GM23338 (cell line): ENCODE results near the gene NAP1L4. TPM values are rescaled to one million over a fixed set of nuclear protein-coding genes. Genes with fewer than 3 reads are reported as not detected.

Source experiments
- ATAC-seq: fragments of 200-7000 bp; cut with Tn5 transposase; 3 replicates; pipeline ENCODE4 v1.9.1; 2020
- DNase-seq: peaks from one replicate; pipeline ENCODE4 v3.0.0-alpha.2; 2015; ENCODE audit warnings: low spot score
- H2AFZ ChIP-seq: fragments of 200-600 bp; sonication (generic); 2 replicates; pipeline ENCODE4 v1.8.0; 2016; ENCODE audit warnings: antibody characterized with exemption, mild to moderate bottlenecking, moderate library complexity
- H3F3A ChIP-seq: fragments of 200-600 bp; sonication (generic); replicated peaks from 2 replicates; pipeline ENCODE4 v1.8.0; 2017; ENCODE audit warnings: antibody characterized with exemption, mixed run types, low read depth
- H3K27ac ChIP-seq: fragments of 200-600 bp; sonication (generic); 2 replicates; pipeline ENCODE4 v1.6.1; 2016; ENCODE audit warnings: low read depth
- H3K27me3 ChIP-seq: fragments of 200-600 bp; sonication (generic); 2 replicates; pipeline ENCODE4 v1.8.0; 2016; ENCODE audit warnings: mild to moderate bottlenecking, mixed run types, moderate library complexity; ENCODE audit not compliant: insufficient read depth
- H3K36me3 ChIP-seq: fragments of 200-600 bp; sonication (generic); 2 replicates; pipeline ENCODE4 v1.8.0; 2016; ENCODE audit warnings: mild to moderate bottlenecking; ENCODE audit not compliant: insufficient read depth
- H3K4me1 ChIP-seq: fragments of 200-600 bp; sonication (generic); 2 replicates; pipeline ENCODE4 v1.8.0; 2016; ENCODE audit warnings: mild to moderate bottlenecking, moderate library complexity; ENCODE audit not compliant: insufficient read depth
- H3K4me2 ChIP-seq: fragments of 200-600 bp; sonication (generic); 2 replicates; pipeline ENCODE4 v1.7.1; 2017; ENCODE audit warnings: mixed run types
- H3K4me3 ChIP-seq: fragments of 200-600 bp; sonication (generic); 2 replicates; pipeline ENCODE4 v1.6.1; 2016; ENCODE audit warnings: mixed run types
- H3K79me2 ChIP-seq: fragments of 200-600 bp; sonication (generic); replicated peaks from 2 replicates; pipeline ENCODE4 v1.8.0; 2017; ENCODE audit warnings: mild to moderate bottlenecking; ENCODE audit not compliant: insufficient read depth
- H3K9me2 ChIP-seq: fragments of 200-600 bp; sonication (generic); 2 replicates; pipeline ENCODE4 v1.8.0; 2017; ENCODE audit not compliant: insufficient read depth
- H4K20me1 ChIP-seq: fragments of 200-600 bp; sonication (generic); replicated peaks from 2 replicates; pipeline ENCODE4 v1.8.0; 2017; ENCODE audit warnings: mild to moderate bottlenecking; ENCODE audit not compliant: insufficient read depth
- H3K27ac Mint-ChIP-seq: 2 replicates; pipeline ENCODE4 v1.8.0; 2020; ENCODE audit warnings: inconsistent platforms, mild to moderate bottlenecking, moderate library complexity, mixed read lengths
- H3K27me3 Mint-ChIP-seq: 3 replicates; pipeline ENCODE4 v1.8.0; 2022; ENCODE audit warnings: low read depth, mild to moderate bottlenecking, moderate library complexity, mixed read lengths, inconsistent platforms; ENCODE audit not compliant: insufficient read depth, poor library complexity
- H3K36me3 Mint-ChIP-seq: 3 replicates; pipeline ENCODE4 v1.8.0; 2021; ENCODE audit warnings: low read depth, mild to moderate bottlenecking, inconsistent platforms, moderate library complexity, mixed read lengths
- H3K4me1 Mint-ChIP-seq: 3 replicates; pipeline ENCODE4 v1.8.0; 2020; ENCODE audit warnings: mild to moderate bottlenecking, inconsistent platforms, mixed read lengths
- H3K4me3 Mint-ChIP-seq: 3 replicates; pipeline ENCODE4 v1.8.0; 2021; ENCODE audit warnings: moderate library complexity, mild to moderate bottlenecking, inconsistent platforms, mixed read lengths
- H3K9me3 Mint-ChIP-seq: 3 replicates; pipeline ENCODE4 v1.8.0; 2020; ENCODE audit warnings: moderate library complexity, mild to moderate bottlenecking, inconsistent platforms, mixed read lengths
- CREB1 ChIP-seq: fragments of 250-450 bp; sonication (Bioruptor Pico); IDR thresholded peaks from 2 replicates; pipeline ENCODE4 v1.5.0; 2020; ENCODE audit warnings: low read depth, mild to moderate bottlenecking, moderate library complexity
- ETS1 ChIP-seq: IDR thresholded peaks from 2 replicates; pipeline ENCODE4 v1.6.1; 2016; ENCODE audit warnings: antibody characterized with exemption
- EZH2 ChIP-seq: fragments of 200-600 bp; sonication (generic); IDR thresholded peaks from one replicate; pipeline ENCODE4 v1.8.0; 2017; ENCODE audit warnings: antibody characterized with exemption, mild to moderate bottlenecking, low read depth; ENCODE audit not compliant: unreplicated experiment
- EZH2phosphoT487 ChIP-seq: fragments of 200-600 bp; sonication (generic); IDR thresholded peaks from one replicate; pipeline ENCODE4 v1.8.1; 2018; ENCODE audit warnings: antibody characterized with exemption; ENCODE audit not compliant: unreplicated experiment
- JUNB ChIP-seq: IDR thresholded peaks from one replicate; pipeline ENCODE4 v1.6.1; 2016; ENCODE audit warnings: antibody characterized with exemption; ENCODE audit not compliant: unreplicated experiment
- NANOG ChIP-seq: IDR thresholded peaks from 2 replicates; pipeline ENCODE4 v1.6.1; 2016; ENCODE audit warnings: antibody characterized with exemption, borderline replicate concordance
- POLR2AphosphoS5 ChIP-seq: IDR thresholded peaks from 2 replicates; pipeline ENCODE4 v1.6.1; 2016; ENCODE audit warnings: antibody characterized with exemption, low read depth
- REST ChIP-seq: IDR thresholded peaks from one replicate; pipeline ENCODE4 v1.6.1; 2018; ENCODE audit warnings: antibody characterized with exemption; ENCODE audit not compliant: unreplicated experiment
- STAT1 ChIP-seq: IDR thresholded peaks from one replicate; pipeline ENCODE4 v1.6.1; 2016; ENCODE audit warnings: antibody characterized with exemption; ENCODE audit not compliant: unreplicated experiment
- ZNF114 ChIP-seq: fragments of 250-450 bp; sonication (Bioruptor Pico); IDR thresholded peaks from 2 replicates; pipeline ENCODE4 v1.5.0; 2020; ENCODE audit warnings: mild to moderate bottlenecking, moderate library complexity
- ZNF331 ChIP-seq: fragments of 250-450 bp; sonication (Bioruptor Pico); IDR thresholded peaks from 2 replicates; pipeline ENCODE4 v1.5.0; 2020; ENCODE audit warnings: low read depth, mild to moderate bottlenecking, moderate library complexity
- ZNF462 ChIP-seq: fragments of 250-450 bp; sonication (Bioruptor Pico); IDR thresholded peaks from 2 replicates; pipeline ENCODE4 v1.5.0; 2020; ENCODE audit warnings: mild to moderate bottlenecking, moderate library complexity
- polyA plus RNA-seq: library from polyadenylated mRNA; unstranded; fragments of >200 nt; fragmentation: Nextera tagmentation; extraction: Ambion mirVana; gene quantifications from 2 replicates; pipeline ENCODE4 v1.2.1, GENCODE V29; 2016
- total RNA-seq: library from RNA; depleted of rRNA; stranded (reverse); fragments of >200 nt; shearing (Covaris generic); gene quantifications from 2 replicates; pipeline ENCODE4 v1.2.3, GENCODE V29; 2014
- TF ChIP-seq, protein P1 (sequence below), 2 experiments: fragments of 200-600 bp in 1 of 2; sonication (generic) in 1 of 2; conservative IDR thresholded peaks; 2 replicates each; pipeline versions ENCODE4 v1.5.1 to v1.6.1; 2016 to 2017; ENCODE audit warnings: antibody characterized with exemption in 2 of 2, low read depth in 2 of 2, mild to moderate bottlenecking in 2 of 2, moderate library complexity in 1 of 2

Gene NAP1L4
- total and polyA plus RNA-seq, 2 experiments from 2014 or later = 181 to 189 TPM

GRCh38 chr11:2922655-2923054 lies 69.5 kb downstream of the NAP1L4 start:
- DNase-seq = no peak
- Histone ChIP-seq H3K4me3 (no peak overlapping the region), H3K9me2 (no peaks in the 10 kb centered on the region), H3K36me3 (no peaks in the 10 kb centered on the region), H2AFZ (no peak overlapping the region), H3K4me1 (no peaks in the 10 kb centered on the region), H4K20me1 (no peaks in the 10 kb centered on the region), H3F3A (no peaks in the 10 kb centered on the region), H3K79me2 (no peaks in the 10 kb centered on the region), H3K27me3 (peaks cover 12% of the 10 kb centered on the region), H3K4me2 (no peak overlapping the region), H3K27ac (no peak overlapping the region)
- H3K4me3 Mint-ChIP-seq = no peak overlapping the region
- ATAC-seq = no peak
- H3K36me3 Mint-ChIP-seq = no peaks in the 10 kb centered on the region; the same call in 2 of the 3 replicates
- H3K4me1 Mint-ChIP-seq = peaks cover 2% of the 10 kb centered on the region; the same call in 1 of the 3 replicates
- H3K9me3 Mint-ChIP-seq = peaks cover 4% of the 10 kb centered on the region; the same call in 1 of the 3 replicates
- peaks cover 17% of the 10 kb centered on the region for H3K27me3 Mint-ChIP-seq
- H3K27ac Mint-ChIP-seq = no peak overlapping the region
- TF ChIP-seq REST = no peak
- TF ChIP-seq NANOG = no peak
- no peak for TF ChIP-seq ZNF331 (CRISPR knock-in tag)
- TF ChIP-seq ZNF114 (CRISPR knock-in tag) = no peak
- no peak for TF ChIP-seq ZNF462 (CRISPR knock-in tag)
- no peak for TF ChIP-seq POLR2AphosphoS5
- no peak for TF ChIP-seq ETS1
- no peak for TF ChIP-seq JUNB
- TF ChIP-seq EZH2phosphoT487 = no peak
- TF ChIP-seq, protein P1, sequence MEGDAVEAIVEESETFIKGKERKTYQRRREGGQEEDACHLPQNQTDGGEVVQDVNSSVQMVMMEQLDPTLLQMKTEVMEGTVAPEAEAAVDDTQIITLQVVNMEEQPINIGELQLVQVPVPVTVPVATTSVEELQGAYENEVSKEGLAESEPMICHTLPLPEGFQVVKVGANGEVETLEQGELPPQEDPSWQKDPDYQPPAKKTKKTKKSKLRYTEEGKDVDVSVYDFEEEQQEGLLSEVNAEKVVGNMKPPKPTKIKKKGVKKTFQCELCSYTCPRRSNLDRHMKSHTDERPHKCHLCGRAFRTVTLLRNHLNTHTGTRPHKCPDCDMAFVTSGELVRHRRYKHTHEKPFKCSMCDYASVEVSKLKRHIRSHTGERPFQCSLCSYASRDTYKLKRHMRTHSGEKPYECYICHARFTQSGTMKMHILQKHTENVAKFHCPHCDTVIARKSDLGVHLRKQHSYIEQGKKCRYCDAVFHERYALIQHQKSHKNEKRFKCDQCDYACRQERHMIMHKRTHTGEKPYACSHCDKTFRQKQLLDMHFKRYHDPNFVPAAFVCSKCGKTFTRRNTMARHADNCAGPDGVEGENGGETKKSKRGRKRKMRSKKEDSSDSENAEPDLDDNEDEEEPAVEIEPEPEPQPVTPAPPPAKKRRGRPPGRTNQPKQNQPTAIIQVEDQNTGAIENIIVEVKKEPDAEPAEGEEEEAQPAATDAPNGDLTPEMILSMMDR (conservative IDR thresholded peaks at IDR 0.05; ENCODE audit: low read depth in 2 of 2) = no peak
- no peak for TF ChIP-seq STAT1
- no peak for TF ChIP-seq CREB1
- TF ChIP-seq EZH2 = no peak
